ENCODE measurements around the gene TRPM1. TPM values are rescaled to one million over a fixed set of nuclear protein-coding genes. Genes with fewer than 3 reads are reported as not detected.

TRPM1 gene
- polyA plus RNA-seq, 3 donors = 0.18 to 0.54 (median 0.24) TPM

DNA sequence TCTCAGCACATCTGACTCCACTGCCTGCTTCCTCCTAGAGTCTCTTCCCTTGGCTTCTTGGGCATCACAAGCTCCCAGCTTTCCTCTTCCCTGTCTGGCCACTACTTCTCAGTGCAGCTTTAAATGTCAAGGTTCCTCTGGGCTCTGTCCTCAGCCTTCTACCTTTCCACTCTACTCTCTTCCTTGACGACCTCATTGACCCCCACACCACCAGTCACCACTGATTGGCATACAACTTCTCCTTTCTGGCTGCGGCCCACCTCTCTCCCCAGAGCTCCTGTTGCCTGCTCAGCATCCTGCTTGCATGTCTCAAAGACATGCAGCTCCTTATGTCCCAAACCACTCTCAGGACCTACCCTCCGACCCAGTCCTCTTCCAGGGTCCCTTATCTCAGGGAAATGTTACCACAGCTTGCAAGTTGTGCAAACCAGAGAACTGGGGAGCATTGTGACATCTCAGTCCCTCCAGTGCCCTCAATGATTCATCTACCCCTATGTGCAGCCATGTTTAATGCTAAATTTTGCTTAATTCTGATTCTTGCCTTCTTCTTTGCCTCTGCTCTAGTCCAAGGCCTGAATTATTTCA lies 49.9 kb downstream of the TRPM1 start:
- no peak for DNase-seq (ENCODE audit: low read depth in 3 of 3, low spot score in 2 of 3)

DNA sequence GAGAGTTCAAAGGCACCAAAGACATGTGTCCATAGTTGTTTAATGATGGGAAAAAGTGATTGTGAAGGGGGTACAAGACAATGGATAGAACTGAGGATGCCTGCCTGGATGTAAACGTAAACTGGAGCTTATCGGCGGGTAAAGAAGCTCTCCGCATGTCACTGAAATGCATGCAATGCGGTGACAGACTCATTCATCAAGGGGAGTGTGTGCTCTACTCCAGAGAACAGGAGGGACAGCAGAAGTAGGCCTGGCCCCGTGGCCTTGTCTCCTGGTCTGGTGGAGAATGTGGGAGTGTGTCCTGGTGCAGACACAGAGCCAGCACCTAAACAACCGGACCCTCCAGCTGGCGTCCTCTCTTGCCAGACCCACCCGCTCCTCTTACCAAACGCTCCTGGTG lies 50.6 kb downstream of the TRPM1 start:
- no peak for DNase-seq (ENCODE audit: low read depth in 3 of 3, low spot score in 2 of 3)

DNA sequence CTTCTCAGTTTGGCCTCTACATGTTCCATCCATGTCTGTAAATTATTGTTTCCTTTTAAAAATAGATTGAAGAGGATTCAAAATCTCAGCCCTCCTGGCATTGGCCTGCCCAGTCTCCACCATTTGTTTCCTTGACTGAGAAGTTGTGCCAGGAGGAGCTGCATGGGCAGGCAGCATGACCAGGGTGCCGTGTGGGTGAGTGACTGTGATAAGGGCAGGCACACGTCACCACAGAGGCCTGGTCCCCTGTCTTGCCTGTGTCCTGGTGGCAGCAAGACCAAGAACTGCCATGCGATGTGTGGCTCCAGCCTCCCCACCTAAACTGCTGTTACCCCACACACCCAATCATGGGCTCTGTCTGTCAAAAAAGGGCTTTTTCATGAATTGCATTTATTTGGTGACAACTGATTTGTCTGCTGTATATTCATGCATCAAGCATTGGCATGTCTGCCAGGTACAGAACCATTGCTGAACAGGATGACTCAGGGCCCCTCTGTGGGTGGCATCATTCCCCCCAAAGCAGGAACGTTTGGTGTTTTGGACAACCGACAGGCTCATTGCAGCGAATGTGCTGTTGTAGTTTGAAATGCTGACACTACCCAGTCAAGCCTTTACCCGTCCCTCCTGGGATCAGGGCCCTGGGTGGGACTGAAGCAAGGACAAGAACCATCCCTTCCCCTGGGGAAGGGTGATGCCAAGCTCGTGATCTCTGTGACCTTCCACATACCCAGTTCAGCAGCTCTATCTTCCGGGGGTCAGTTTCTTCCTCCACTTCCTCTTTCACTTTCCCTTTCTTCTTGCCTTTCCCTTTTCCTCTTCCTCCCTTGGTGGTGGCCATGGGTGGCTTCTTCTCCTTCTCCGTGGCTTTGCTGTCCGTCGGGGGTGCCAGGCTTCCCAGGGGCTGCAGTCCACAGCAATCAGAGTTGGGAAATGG lies 51.6 kb downstream of the TRPM1 start:
- no peak for DNase-seq (ENCODE audit: low read depth in 3 of 3, low spot score in 2 of 3)

DNA sequence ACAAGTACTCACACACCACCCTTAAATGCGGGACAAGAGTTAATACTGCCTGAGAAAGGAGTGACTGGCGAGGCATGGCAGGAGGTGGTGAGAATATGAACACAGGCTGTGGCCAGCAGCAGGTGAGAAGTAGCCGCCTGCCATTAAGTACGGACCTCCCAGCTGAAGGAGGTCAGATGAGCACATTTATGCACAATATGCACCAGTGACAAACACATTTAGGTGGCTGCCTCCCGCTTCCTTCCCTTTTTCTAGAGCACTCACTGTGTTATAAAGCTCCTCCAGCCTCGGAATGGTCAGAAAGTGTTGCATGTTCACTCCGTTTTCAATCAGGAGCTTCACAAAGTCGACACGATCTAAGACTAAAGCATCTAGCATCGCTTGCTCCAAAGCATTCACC lies 52.4 kb downstream of the TRPM1 start:
- no peak for DNase-seq (ENCODE audit: low read depth in 3 of 3, low spot score in 2 of 3)

DNA sequence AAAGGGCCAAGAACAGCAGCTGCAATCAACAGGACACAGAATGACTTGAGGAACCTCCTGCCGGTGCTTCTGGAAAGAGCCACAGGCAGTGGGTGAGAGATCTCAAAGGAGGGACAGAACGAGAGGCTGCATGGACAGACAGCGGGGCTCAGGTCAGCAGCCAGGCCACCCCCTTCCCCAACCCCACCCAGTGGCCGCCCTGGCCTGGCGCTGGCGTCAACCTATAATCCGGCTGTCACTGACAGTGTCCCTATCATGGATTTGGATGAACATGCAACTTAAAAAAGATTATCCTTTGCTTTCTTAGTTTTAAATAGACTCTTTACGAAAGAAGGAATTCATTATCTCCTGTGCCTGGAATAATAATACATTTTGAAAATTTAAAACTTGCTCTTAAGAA lies 54.1 kb downstream of the TRPM1 start:
- DNase-seq (ENCODE audit: low read depth in 3 of 3, low spot score in 2 of 3) = no peak

DNA sequence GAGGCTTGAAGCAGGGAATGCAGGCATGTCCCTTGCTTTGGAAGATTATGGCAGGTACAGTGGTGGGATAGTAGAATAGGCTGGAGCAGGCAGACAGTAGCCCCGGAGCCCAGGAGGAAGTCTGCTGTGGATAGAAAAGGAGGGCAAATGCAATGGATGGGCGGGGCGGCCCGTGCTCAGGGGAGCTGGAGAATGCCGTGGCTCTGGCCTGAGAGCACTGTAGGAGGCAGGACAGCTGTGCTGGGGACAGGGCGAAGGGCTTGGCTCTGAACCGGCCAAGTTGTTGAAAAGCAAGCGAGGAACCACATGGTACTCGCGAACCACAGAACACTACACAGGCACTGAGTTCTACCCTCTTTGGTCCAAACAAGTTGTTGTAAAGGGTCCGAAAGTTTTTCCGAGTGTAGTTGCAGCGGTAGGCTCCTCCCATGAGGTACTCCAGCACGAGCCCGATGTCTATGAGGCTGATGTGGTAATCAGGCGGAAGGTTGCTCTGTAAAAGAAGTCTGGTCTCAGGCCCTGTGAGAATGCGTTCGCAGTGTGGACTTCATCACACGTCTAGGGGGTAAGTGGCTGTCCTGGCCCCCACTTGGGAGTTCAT lies 54.7 kb downstream of the TRPM1 start:
- DNase-seq (ENCODE audit: low read depth in 3 of 3, low spot score in 2 of 3) = no peak

DNA sequence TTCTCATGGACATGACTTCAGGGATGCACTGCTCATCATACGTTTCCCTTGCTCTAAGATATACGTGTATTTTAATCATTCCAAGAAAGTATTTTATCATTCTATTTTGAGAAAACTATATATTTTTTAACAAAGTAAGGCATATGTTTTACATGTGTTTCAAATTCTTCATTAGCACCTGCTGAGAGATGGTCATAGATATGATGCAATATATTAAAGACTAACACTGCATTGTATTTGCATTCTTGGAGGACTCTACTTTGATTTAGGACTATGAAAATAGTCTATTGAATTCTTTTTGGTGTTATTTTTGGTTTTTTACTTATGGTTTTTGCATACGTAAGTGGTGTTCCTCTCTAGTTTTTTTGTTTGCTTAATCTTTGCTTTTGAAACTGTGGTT lies 55.9 kb downstream of the TRPM1 start:
- no peak for DNase-seq (ENCODE audit: low read depth in 3 of 3, low spot score in 2 of 3)

DNA sequence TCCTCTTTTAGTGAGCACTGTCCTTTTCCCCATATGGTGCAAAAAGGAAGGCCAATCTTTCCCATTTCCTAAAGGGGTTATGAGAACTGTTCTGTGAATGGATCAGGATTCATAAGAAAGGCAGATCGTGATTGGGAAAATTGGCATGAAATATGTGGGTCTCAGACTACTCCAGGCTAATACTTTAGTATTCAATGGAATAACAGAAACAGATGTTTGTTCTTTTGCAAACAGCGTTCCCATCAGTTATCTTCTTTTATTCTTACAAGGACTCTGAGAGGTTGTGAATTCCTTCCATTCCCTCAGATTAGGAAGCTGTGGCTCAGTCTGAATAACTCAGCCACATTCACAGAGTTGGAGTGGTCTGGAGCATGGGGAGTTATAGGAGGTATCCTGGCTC lies 58.8 kb downstream of the TRPM1 start:
- no peak for DNase-seq (ENCODE audit: low read depth in 3 of 3, low spot score in 2 of 3)

DNA sequence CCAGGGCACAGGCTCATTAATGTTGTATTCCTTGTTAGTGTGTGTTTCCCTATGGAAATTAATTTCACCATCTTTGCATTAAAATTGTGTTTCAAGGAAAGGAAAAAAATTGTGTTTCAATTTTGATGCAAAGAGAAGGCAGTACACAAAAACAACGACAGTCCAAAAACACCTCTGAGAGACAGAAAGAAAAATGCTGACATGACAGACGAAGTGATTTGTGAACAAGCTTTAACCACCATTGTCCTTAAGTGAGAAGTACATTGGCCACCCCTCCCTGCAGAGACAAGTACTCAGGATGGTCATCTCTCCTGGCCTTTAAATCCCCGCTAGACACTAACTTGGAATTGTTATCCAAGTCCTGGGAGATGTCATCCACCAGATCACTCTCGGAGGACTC lies 59.9 kb downstream of the TRPM1 start:
- DNase-seq (ENCODE audit: low read depth in 3 of 3, low spot score in 2 of 3) = no peak

DNA sequence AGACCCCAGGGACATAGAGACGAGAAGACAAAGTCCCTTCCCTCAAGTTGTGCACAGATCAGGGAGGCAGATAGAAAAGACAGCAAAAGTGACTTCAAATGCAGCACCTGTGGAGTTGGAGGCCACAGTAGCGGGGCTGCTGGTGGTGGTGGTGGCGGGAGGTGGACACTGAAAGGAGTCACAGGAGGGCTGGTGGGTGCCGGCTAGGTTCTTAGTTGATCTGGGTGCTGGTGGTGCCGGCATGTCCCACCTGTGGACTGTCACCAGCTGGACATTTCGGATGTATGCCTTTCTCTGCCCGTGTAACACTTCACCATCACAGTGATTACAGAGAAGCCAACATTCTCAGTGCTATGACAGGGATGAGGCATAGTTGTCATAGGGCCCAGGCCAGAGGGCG lies 60.9 kb downstream of the TRPM1 start:
- no peak for DNase-seq (ENCODE audit: low read depth in 3 of 3, low spot score in 2 of 3)

DNA sequence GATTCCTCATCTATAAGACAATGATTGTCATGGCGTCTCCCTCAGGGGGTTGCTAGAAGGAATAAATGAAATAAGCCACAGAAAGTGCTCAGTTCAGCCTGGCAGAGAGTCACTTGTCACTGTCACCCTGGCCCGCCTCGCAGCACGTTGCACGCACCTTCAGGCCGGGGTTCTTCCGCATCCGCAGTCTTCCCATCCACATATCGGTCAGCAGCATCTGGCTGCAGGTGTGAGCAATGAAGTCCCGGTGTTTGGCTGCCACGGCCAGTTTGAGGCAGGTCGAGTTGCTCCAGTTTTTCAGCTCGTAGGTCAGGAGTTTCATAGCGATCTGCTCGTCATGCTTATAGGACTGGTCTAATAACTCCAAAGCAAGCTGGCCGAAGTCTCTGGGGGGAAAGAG lies 61.6 kb downstream of the TRPM1 start:
- no peak for DNase-seq (ENCODE audit: low read depth in 3 of 3, low spot score in 2 of 3)

DNA sequence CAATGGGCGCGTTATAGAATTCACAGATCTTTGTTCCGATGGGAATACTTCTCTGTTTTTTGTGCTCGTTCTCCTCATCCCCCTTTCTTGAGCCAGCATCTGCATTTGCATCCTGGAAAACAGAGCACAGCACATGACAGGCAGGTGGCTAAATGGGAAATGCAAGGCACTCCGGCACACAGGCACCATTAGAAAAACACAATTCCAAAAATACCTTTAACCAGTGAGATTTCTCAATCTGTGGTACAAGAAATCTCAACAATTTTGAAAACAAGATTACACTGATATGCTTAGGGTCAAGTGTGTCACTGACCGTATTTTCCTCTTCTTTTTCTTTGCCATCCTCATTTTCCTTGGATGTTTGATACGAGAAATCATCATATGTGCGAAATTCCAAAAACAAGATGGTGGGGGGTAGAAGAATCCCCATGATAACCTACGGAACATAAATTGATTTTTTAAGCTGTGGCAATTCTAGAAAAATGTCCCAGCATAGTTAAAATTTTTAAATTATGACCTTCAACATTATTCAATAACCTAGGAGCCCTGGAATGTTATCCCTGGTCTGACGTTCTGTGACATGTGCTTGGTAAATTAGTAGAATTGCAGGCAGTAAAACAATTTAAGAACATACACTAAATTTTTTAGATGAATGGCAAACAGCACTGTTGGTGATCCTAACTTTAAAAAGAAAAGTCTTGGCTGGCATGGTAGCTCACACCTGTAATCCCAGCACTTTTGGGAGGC lies 63.6 kb downstream of the TRPM1 start:
- no peak for DNase-seq (ENCODE audit: low read depth in 3 of 3, low spot score in 2 of 3)

DNA sequence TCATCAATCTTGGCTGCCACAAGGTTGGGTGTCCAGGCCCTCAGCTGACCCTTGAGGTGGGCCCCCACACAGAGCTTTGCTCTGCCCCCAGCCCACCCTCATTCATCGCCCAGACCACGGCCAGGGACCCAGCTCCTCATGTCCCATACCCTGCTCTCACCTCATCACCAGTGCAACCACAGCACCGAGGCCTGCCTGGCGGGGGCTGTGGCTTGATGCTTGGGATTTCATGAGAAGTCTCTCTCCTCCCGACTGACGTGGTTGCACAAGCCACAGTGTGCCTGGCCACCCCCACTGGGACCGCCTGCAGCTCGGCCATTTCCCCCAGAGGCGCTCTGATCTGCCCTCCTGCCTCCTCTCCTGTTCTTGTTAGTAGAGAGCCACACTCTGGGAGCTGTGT lies 64.7 kb downstream of the TRPM1 start:
- no peak for DNase-seq (ENCODE audit: low read depth in 3 of 3, low spot score in 2 of 3)

DNA sequence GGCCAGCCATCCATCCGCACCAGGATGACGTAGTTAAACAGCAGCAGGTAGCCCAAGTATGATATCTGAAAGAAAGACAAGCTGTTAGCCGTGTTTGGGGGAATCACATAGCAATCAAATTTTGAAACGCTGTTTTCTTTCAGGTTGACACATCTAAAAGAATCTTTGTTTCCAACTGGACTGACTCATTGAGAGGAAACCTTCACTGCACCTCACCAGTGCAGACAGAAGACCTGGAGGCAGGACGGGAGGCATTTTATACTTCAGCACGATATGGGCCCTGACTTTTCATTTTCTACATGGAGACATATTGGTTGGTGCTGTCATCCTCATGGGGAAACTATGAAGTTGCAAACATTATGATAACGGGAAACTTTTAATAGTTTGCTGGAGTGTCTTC lies 65.9 kb downstream of the TRPM1 start:
- no peak for DNase-seq (ENCODE audit: low read depth in 3 of 3, low spot score in 2 of 3)

DNA sequence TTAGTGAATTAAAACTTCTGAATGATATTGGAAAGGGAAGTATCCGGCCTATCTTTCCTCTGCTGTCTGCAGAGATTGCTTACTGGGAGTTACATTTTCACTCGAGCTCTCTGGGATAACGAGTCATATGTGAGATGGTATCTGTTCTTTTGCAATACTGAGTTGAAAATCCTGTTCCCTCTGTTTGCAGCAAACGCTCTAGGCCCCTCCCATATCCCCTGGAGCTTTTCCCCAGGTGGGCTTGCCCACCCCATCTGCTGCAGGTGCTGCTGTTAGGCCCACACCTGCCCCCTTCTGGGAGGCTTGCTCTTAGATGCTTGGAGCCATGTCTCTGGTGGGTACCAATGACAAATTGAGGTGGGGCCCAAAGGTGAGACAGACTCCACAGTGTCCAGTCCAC lies 67.4 kb downstream of the TRPM1 start:
- DNase-seq (ENCODE audit: low read depth in 3 of 3, low spot score in 2 of 3) = no peak

DNA sequence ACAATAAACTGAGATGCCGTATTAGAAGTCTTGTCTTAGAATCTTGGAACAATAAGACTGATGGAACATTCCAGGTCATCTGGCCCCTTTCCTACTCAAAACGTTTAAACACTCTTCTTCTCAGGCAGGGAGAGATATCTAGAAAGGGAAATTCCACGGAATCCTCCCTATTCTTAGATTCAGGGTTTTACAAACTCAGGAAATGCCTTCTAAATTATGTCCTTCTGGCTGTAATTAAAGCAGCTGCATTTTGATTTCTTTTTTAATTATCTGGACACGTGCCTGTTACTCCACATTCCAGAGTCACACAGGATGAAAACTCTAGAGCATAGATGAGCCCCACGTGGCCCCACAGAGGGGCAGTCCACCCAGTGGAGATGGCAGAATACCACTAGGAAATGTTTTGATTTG lies 68.6 kb downstream of the TRPM1 start:
- DNase-seq (ENCODE audit: low read depth in 3 of 3, low spot score in 2 of 3) = no peak

DNA sequence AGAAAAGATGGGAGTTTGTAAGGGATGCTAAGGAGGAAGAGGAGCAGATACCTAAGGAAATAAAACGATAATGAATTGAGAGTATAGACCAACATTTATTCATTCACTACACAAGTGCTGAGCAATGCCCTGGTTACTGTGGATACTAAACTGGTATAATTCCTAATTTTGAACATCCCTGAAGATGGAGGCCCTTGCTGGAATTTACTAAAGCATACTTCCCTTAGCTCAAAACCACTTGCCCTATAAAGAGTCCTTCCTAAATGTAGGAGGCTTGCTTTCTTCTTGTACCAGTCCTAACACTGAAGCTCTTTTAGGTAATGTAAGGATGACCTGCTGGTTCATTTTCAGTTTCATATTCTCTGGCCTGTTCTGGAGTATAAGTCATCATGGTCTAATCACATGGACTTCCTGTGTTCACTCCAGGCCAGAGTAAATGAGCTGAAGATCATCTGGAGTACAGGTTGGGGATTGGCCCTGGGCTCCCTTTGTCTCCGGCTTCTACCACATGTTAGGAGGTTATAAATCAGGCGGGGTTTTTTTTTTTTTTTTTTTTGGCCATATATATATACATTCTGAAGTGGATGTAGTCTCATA lies 70.0 kb downstream of the TRPM1 start:
- no peak for DNase-seq (ENCODE audit: low read depth in 3 of 3, low spot score in 2 of 3)

DNA sequence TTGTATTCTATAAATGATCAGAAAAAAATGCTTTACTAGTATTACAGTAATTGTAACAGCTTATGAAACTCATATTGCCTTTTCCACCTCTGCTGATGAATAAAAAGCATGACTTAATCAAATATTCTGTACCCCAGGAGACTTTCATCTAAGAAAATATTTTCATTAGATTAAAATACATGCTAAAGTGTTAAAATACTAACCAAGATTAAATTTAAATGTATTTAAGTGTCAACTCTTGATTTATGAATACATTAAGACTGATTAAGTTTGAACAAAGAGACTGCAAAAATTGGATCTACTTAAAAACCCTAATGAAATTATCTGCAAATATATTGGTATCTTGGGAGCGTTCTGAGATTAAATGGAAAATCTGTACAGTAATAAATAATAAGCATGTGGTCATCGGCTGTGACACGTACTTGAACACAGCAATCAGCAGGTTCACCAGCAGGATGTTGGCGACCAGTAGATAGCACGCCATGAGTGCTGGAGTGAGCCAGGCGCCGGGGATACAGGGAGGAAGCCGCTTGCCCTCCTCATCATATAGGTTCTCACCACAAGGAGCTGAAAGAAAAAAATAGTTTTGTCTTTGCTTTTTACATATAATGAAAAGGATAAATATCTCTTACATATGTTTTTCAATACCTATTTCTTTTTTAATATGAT lies 73.5 kb downstream of the TRPM1 start:
- DNase-seq (ENCODE audit: low read depth in 3 of 3, low spot score in 2 of 3) = no peak

DNA sequence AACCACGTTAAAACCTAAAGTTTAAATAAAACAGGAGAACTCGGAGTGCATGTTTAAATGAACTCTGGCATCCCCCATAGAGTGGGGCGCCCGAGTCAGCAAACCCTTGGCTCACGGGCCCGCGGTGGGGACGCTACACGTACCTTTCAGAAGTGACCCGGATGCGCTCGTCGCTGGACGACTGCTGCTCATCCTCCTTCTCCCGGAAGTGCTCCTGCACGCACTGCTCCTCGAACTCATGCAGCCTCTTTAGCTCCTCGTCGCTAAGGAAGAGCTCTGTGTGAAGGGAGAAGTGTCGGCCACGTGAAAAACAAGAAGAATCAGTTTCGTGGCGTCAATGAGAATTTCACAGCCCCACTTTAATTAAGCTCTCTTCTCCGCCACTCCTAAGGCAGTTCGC lies 75.5 kb downstream of the TRPM1 start:
- DNase-seq (ENCODE audit: low read depth in 3 of 3, low spot score in 2 of 3) = no peak

DNA sequence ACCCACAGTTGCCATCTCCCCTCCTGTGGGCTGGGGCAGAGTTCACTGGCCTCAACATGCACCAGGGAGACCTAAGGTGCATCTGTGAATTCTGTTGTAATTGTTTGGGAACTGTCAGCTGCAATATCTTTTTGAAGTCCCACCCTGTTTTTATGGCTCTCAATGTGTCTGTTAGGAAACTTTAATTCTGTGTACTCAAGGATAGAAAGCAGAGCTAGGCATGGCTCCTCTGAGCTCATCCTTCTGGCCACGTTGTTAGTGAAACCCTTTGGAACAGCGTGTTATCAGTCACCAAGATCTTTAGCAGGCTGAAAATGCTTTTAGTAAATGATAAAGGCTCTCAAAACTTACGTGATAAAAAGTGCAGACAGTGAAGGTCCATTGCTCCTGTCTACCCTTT lies 76.5 kb downstream of the TRPM1 start:
- no peak for DNase-seq (ENCODE audit: low read depth in 3 of 3, low spot score in 2 of 3)
